NB4 (cell line): ENCODE results near the gene SEMA3G.

Experiments
- MAX ChIP-seq: IDR thresholded peaks from 2 replicates; pipeline ENCODE4 v1.6.1; 2011; ENCODE audit warnings: low read depth, low read length
- MYC ChIP-seq: IDR thresholded peaks from 2 replicates; pipeline ENCODE4 v1.6.1; 2011; ENCODE audit warnings: low read depth, low read length
- POLR2A ChIP-seq: IDR thresholded peaks from 2 replicates; pipeline ENCODE4 v1.6.1; 2011; ENCODE audit warnings: mild to moderate bottlenecking; ENCODE audit not compliant: insufficient read length; ENCODE audit errors: extremely low read depth
- TF ChIP-seq, protein P1 (sequence below): IDR thresholded peaks from one replicate; pipeline ENCODE4 v1.5.1; 2012; ENCODE audit warnings: low read depth, low read length

DNA sequence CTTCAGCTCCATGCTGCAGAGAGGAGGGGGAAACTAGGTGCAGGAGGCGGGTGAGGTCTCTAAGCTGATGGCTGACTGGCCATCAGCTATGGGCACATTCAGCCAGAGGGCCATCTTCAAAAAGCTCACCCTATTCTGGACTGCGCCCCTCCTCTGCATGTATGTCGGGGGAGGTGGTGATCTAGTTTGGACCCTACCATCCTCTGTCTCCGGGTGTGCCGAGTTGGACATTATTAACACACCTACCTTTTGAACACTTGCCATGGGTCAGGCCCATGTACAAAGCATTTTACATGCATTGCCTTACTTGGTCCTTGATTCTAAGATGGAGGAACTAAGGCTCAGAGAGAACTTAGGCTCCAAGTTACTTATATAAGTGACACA is 11.9 kb upstream of the SEMA3G start:
- TF ChIP-seq, protein P1, sequence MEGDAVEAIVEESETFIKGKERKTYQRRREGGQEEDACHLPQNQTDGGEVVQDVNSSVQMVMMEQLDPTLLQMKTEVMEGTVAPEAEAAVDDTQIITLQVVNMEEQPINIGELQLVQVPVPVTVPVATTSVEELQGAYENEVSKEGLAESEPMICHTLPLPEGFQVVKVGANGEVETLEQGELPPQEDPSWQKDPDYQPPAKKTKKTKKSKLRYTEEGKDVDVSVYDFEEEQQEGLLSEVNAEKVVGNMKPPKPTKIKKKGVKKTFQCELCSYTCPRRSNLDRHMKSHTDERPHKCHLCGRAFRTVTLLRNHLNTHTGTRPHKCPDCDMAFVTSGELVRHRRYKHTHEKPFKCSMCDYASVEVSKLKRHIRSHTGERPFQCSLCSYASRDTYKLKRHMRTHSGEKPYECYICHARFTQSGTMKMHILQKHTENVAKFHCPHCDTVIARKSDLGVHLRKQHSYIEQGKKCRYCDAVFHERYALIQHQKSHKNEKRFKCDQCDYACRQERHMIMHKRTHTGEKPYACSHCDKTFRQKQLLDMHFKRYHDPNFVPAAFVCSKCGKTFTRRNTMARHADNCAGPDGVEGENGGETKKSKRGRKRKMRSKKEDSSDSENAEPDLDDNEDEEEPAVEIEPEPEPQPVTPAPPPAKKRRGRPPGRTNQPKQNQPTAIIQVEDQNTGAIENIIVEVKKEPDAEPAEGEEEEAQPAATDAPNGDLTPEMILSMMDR, result no peak
- TF ChIP-seq POLR2A (no peak), MYC (no peak), MAX (no peak)
